Nucleus accumbens (tissue), 56 donors: ENCODE measurements around the gene FDPS.
A peak's percentile ranks its signal among the peaks of the same experiment; 100 is the strongest.

Experiments
- DNase-seq, 56 donors: peaks; one replicate each; lab custom pipeline; 2025; lab: John Stamatoyannopoulos, UW

The FDPS gene

GRCh38 chr1:155308493-155309422 is at the start of gene FDPS:
FDPS (plus strand) TSS chr1:155308866; CDS start chr1:155309790, 924 bp downstream.
- DNase-seq = peak; percentile 81 to 100 (median 98)

DNA sequence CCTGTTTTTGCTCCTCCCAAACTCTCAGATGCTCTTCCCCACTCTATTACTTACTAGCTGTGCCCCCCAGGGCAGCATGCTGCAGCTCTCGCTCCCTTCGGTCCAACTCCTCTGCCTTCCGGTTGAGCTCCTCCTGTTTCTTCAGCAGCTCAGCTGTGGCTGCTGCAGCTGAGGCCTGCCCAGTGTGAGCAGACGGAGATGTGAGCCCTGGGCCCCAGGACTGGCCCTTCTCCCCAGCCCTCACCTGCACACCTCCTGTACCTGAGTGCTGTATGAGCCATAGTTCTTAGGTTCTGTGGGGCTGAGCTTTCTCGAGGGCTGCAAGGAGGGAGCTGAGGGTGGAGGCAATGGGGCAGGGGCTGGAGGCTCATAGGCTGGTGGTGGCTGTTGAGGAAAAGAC is 48.4 kb upstream of the FDPS start:
- no peak for DNase-seq

- DNase-seq = peak in 1 of 56 donors; percentile 42
Observed at GRCh38 chr1:155261493-155261851, 47.2 kb upstream of the FDPS start.

DNA sequence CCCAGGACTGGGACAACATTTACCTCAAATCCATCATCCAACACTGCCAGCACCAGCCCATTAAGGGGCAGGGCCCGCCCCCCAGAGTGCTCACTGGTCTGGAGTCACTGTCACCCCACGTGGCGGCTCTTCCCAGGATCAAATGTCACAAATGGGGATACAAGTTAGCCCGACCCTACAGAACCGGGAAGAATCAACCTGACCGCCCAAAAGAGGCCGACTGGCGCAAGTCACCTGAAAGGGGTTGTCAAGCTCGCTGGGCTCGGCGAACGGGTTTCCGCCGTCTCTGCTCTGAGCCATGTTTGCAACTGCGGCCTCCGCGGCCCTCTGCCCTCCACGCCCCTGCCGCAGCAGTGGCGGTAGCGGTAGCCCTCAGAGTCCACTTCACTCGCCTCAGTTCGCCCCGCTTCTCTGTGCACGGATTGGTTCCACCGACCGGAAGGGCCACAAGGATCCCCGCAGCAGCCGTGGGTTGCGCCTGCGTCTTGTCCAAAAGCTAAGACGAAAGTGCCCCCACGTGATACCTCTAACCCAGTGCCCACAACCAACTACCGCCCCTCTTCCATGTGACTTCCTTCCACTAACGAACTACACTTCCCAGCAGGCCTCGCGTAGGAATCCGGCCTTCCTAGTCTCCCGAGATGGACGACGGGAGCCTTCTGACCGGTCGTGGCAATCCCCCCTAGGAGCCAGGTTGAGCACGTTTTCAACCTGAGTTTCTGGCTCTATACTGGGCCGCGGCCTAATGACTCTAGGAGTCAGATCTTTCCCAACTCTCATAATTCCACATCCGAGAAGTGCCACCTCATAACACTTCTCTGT is 46.6 kb upstream of the FDPS start, which contains the start of gene SCAMP3:
SCAMP3 (minus strand) TSS at position 509 of the 822 bp plus-strand sequence; CDS start at position 300, 209 bp downstream.
- DNase-seq = peak; percentile 79 to 99 (median 95)

DNA sequence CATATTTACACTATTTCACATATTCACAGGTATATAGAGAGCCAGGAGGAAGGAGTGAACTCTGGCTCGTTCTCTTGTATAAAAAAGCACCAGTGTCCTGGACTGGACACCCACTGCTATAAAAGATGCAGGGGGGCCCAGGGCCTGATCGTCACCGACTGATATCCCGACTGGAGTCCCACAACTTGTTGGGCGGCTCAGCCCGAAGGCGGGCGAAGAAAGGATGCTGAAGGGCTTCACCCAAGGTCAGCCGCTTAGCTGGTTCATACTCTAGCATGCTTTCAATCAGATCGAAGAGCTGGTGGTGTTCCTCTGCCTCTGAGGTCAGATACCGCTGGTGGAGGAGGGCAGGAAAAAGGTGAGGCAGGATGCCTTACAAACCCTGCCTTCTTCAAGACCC is 45.6 kb upstream of the FDPS start:
- DNase-seq = no peak

- no peak for DNase-seq
Observed at GRCh38 chr1:155266553-155266952, 42.1 kb upstream of the FDPS start.

DNA sequence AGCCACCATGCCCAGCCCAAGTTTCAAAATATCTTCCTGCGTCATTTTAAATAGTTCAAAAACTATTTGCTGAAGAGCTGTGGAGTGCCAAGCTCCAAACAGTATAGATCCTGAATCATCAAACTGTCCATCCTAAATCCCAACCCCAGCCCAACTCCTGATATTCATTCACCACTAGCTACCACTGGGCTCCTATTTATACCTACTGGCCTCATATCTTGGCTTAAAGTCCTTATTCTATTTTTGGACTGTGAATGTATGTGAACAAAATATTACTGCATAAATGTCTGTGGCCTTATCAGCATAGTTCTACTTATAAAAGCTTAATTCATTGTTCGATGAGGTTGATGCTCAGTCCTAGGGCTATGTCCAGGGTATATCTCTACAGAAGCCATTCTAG is 41.3 kb upstream of the FDPS start:
- no peak for DNase-seq

DNA sequence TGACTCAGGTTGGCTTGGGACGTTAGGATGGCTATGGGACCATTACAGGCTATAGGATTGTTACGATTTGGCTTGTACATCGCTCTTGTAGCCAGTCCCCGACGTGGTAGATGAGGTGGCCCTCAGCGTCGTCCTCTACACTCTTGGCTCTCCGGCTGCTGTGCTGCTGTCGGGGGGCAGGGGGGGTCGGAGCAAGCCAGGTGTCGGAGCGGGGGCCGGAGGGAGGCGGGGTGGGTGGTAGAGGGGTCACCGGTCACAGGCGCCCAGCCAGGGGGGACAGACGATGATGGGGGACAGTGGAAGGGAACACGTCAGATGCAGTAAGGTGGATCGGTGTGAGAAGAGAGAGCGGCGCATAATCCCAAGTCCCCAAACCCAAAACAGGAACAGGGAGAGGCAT is 40.0 kb upstream of the FDPS start:
- DNase-seq = no peak

DNA sequence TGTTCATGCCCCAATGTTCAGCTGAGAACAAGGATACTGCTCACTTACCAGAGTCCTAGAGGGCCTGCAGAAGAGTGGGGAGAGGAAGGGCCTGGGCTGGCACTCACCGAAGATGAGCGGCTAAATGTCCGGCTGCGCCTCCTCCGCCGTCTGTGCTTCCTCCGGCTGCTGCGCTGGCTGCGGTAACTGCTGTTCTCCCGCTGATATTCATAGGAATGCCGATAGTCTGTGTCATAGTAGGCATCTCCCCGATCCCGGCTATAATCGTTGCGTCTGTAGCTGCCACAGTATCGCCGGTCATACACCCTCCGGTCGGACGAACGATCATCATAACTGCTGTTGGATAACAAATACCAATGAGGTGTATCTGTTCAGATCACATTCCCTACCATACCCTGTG is 39.3 kb upstream of the FDPS start:
- DNase-seq = no peak

- DNase-seq = peak in 5 of 56 donors; percentile 55 to 72 (median 70)
Observed at GRCh38 chr1:155272466-155273342, 36.0 kb upstream of the FDPS start.

DNA sequence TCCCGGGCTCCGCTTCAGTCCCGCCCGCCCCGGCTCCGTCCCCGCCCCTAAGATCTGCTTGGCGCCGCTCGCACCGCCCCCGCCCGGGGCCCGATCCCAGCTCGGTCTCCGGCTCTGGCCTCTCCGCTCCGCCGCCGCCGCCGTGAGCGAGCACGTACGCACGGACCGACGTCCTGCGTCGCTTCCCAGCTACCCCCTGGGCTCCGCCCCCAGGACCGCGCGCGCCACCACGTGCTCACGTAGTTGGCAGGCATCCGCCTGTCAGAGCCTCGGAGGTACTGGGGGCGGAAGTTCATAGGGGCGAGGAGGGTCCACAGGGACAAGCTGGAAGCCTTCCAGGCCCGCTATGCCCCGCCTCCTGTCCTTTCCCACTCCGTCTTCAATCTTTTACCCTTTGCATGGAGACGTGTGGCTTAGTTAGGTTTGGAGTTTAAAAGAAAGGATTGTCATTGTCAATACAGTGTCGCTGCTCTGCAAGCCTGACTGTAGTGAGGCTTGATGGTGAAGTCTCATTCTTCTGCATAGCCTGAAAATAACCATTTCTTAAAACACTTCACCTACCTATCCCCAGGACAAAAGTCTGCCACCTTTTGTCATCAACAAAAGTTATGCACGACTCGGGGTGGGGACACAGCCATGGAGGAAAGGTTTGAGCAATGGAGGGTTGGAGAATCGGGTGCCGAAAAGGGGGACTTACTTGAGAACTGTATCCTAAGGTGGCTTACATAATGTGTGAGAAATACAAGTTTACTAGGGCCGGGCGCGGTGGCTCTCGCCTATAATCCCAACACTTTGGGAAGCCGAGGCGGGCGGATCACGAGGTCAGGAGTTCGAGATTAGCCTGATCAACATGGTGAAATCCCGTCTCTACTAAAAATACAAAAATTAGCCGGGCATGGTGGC is 35.1 kb upstream of the FDPS start, which contains the start of gene CLK2:
CLK2 (minus strand) TSS at position 162 of the 903 bp plus-strand sequence. CDS start 2,527 bp downstream, outside the sequence.
- peak; percentile 54 to 96 (median 88) for DNase-seq

DNA sequence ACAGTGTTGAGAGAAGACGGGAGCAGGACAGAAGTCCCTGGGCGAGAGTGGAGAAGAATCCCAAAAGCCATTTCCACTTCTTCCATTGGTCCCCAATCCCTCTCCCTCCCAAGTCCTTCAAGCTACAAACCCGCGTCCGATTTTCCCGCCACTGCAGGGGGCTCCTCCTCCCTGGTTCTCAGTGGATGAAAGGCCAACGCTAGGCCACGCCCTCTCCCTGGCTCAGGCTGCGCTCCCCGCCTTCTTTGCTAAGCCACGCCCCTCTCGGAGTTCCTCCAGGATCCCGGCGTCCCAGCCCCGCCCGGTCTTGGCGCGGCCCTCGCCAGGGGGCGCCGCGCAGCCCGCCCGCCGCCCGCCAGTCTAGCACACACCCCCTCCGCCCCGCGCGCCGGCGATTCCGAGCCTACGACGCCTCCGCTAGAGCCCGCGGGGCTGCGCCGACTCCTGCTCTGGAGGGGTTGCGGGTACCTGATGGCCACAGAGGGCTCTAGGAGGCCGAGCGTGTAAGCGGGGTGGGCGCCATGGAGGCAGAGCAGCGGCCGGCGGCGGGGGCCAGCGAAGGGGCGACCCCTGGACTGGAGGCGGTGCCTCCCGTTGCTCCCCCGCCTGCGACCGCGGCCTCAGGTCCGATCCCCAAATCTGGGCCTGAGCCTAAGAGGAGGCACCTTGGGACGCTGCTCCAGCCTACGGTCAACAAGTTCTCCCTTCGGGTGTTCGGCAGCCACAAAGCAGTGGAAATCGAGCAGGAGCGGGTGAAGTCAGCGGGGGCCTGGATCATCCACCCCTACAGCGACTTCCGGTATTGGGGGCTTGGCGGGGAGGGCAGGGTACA is 31.4 kb upstream of the FDPS start, which contains the start of gene HCN3:
HCN3 (plus strand) TSS at position 394 of the 832 bp plus-strand sequence; CDS start at position 522, 128 bp downstream.
- peak; percentile 65 to 99 (median 94) for DNase-seq

GRCh38 chr1:155277902-155278688 is 30.6 kb upstream of the FDPS start:
- DNase-seq = peak in 36 of 56 donors; percentile 9 to 67 (median 31)

- peak in 4 of 56 donors; percentile 22 to 35 (median 33) for DNase-seq
Observed at GRCh38 chr1:155278689-155279160, 29.9 kb upstream of the FDPS start.

DNA sequence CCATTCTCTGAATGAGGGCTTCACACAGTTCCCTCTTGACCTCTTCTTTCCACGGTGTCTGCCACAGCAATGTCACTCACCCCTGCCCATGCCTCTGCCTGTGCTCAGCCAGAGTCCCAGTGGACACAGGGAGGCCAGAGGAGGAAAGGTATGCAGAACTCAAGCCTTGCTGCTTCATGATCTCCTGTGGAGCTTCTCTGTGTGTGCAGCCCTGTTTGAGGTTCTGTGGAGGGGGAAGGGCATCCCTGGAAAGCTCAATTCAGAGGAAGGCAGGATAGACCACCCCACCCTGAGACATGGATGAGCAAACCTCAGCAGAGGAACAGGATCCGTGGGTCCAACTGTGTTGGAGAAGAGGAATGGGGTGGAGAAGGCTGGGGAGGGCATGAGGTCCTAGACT is 29.4 kb upstream of the FDPS start:
- peak in 10 of 56 donors; percentile 3 to 27 (median 10) for DNase-seq

DNA sequence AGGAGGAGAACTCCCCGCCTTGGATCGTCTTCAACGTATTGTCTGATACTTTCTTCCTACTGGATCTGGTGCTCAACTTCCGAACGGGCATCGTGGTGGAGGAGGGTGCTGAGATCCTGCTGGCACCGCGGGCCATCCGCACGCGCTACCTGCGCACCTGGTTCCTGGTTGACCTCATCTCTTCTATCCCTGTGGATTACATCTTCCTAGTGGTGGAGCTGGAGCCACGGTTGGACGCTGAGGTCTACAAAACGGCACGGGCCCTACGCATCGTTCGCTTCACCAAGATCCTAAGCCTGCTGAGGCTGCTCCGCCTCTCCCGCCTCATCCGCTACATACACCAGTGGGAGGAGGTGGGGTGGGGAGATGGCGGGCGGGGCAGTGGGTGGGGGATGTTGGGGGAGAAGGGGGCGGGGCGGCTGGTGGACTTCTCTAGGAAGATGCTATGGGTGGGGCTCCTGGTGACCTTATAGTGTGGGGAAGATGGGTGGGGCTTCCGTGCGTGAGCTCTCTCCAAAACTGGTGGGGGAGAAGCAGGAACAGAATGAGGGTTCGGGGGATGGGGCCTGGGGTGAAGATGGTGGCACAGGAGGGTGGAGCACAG is 26.1 kb upstream of the FDPS start:
- no peak for DNase-seq
